ENCODE measurements around the gene GPC6.

GRCh38 chr13:93473441-93474270, 247.0 kb downstream of the GPC6 start:
- TF ChIP-seq CTCF (IDR thresholded peaks at IDR 0.05; ENCODE audit: low read depth, low read length, missing input control) (no peak), YY1 (IDR thresholded peaks at IDR 0.05) (no peak), EGR1 (IDR thresholded peaks at IDR 0.05; ENCODE audit: low read depth in 2 of 2) (no peak)

Data from liver (tissue), 3 donors.